Uterus (tissue), 2 donors: ENCODE measurements around the gene METTL3.

Experiments used
- POLR2A ChIP-seq, 2 donors: fragments of 450-650 bp; IDR thresholded peaks; one replicate each; pipeline ENCODE4 v1.6.1; 2016; ENCODE audit warnings: antibody characterized with exemption in 2 of 2, mild to moderate bottlenecking in 1 of 2, moderate library complexity in 1 of 2
- TF ChIP-seq, protein P1 (sequence below), 4 experiments: fragments of 200-600 bp in 2 of 4; fragments of 450-650 bp in 2 of 4; sonication (generic) in 2 of 4; IDR thresholded peaks; one replicate each; pipeline ENCODE4 v1.5.1; 2016 to 2019; ENCODE audit warnings: antibody characterized with exemption in 4 of 4, mild to moderate bottlenecking in 2 of 4, moderate library complexity in 1 of 4

DNA sequence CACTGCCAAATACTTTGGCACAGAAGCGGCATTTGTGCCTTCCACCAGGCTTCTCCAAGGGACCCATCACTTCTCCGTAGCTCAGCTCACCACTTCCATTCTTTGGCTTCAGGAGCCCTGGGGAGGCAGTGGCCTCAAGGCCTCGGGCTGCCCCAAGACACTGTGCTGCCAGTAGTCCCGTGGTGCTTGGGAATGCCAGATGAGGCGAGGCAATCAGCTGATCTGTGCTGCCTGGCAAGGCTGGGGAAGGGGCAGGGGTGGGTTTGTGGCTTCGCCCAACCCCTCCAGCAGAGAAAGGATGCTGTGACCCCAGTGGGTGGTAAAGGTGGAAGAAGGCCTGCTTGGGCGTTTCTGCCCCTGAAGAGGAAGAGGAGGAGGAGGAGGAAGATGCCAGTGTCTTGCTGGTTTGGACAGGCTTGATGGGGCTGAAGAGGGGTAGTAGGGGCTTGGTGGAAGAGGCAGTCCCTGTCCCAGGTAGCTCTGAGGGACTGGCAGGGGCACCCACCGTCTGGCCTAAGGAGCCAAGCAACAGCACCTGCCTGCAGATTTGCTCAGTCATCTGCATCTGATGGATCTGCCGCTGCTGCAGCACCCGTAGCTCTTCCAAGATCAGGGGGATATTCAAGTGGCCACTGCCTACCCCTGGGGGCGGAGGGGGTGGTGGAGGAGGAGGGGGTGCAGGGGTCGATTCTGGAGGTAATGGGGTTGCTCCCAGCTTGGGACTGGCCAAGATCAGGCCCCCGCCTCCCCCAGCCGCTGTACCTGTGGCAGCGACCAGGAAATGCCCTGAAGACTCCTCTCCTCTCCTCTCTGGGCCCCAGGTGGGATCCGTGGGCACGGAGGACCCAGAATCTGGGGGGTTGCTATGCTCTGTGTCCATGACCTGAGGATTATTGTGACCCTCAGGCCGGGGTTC lies 13.7 kb upstream of the METTL3 start:
- TF ChIP-seq, protein P1, sequence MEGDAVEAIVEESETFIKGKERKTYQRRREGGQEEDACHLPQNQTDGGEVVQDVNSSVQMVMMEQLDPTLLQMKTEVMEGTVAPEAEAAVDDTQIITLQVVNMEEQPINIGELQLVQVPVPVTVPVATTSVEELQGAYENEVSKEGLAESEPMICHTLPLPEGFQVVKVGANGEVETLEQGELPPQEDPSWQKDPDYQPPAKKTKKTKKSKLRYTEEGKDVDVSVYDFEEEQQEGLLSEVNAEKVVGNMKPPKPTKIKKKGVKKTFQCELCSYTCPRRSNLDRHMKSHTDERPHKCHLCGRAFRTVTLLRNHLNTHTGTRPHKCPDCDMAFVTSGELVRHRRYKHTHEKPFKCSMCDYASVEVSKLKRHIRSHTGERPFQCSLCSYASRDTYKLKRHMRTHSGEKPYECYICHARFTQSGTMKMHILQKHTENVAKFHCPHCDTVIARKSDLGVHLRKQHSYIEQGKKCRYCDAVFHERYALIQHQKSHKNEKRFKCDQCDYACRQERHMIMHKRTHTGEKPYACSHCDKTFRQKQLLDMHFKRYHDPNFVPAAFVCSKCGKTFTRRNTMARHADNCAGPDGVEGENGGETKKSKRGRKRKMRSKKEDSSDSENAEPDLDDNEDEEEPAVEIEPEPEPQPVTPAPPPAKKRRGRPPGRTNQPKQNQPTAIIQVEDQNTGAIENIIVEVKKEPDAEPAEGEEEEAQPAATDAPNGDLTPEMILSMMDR (IDR thresholded peaks at IDR 0.05), result no peak
- no peak for TF ChIP-seq POLR2A (IDR thresholded peaks at IDR 0.05)
